Measurements from ENCODE around the gene TCF12.

TCF12 gene

GRCh38 chr15:57091636-57092035, 173.2 kb downstream of the TCF12 start:
- H3K4me3 ChIP-seq (replicated peaks; ENCODE audit: insufficient read depth, low read length) = no peak overlapping the region
- DNase-seq (ENCODE audit: low read depth in 1 of 2, low spot score in 1 of 2) = no peak
- no peaks in the 10 kb centered on the region for H3K27me3 ChIP-seq (ENCODE audit: insufficient read depth, poor library complexity, severe bottlenecking)
- TF ChIP-seq POLR2AphosphoS5 (IDR thresholded peaks at IDR 0.05; ENCODE audit: low read depth) = no peak
- no peak for TF ChIP-seq CTCF (IDR thresholded peaks at IDR 0.05; ENCODE audit: insufficient read depth, low read length)
- TF ChIP-seq REST (IDR thresholded peaks at IDR 0.05; ENCODE audit: insufficient replicate concordance, low read depth) = no peak
- no peak for TF ChIP-seq SPI1 (IDR thresholded peaks at IDR 0.05; ENCODE audit: borderline replicate concordance, low read depth)
- no peak for TF ChIP-seq GABPA (IDR thresholded peaks at IDR 0.05; ENCODE audit: low read depth)
- H3K27ac ChIP-seq (replicated peaks) = no peak overlapping the region

GRCh38 chr15:57092252-57092651, 173.8 kb downstream of the TCF12 start:
- H3K27ac ChIP-seq (replicated peaks) = no peak overlapping the region
- DNase-seq (ENCODE audit: low read depth in 1 of 2, low spot score in 1 of 2) = no peak
- no peak overlapping the region for H3K4me3 ChIP-seq (replicated peaks; ENCODE audit: insufficient read depth, low read length)
- TF ChIP-seq REST (IDR thresholded peaks at IDR 0.05; ENCODE audit: insufficient replicate concordance, low read depth) = no peak
- no peaks in the 10 kb centered on the region for H3K27me3 ChIP-seq (ENCODE audit: insufficient read depth, poor library complexity, severe bottlenecking)

- TF ChIP-seq CTCF (IDR thresholded peaks at IDR 0.05; ENCODE audit: insufficient read depth, low read length) = no peak
- TF ChIP-seq GABPA (IDR thresholded peaks at IDR 0.05; ENCODE audit: low read depth) = no peak
- TF ChIP-seq SPI1 (IDR thresholded peaks at IDR 0.05; ENCODE audit: borderline replicate concordance, low read depth) = no peak
- no peak for TF ChIP-seq POLR2AphosphoS5 (IDR thresholded peaks at IDR 0.05; ENCODE audit: low read depth)
- TF ChIP-seq REST (IDR thresholded peaks at IDR 0.05; ENCODE audit: insufficient replicate concordance, low read depth) = no peak
- no peak overlapping the region for H3K27ac ChIP-seq (replicated peaks)
Observed at GRCh38 chr15:57094321-57095257, 176.1 kb downstream of the TCF12 start.

More at GRCh38 chr15:57094321-57095257, 176.1 kb downstream of the TCF12 start:
- H3K4me3 ChIP-seq (replicated peaks; ENCODE audit: insufficient read depth, low read length) = no peak overlapping the region
- DNase-seq (ENCODE audit: low read depth in 1 of 2, low spot score in 1 of 2) = no peak
- H3K27me3 ChIP-seq (ENCODE audit: insufficient read depth, poor library complexity, severe bottlenecking) = no peaks in the 10 kb centered on the region

Data from HL-60 (cell line).